H9 (cell line): Measurements from ENCODE around the gene MSH3. TPM values are rescaled to one million over a fixed set of nuclear protein-coding genes. Genes with fewer than 3 reads are reported as not detected.
A peak's percentile ranks its signal among the peaks of the same experiment; 100 is the strongest.

Experiments
- DNase-seq: peaks from one replicate; pipeline ENCODE4 v3.0.0-alpha.2; 2017
- H2AFZ ChIP-seq: one replicate; pipeline ENCODE4 v1.6.1; 2013; ENCODE audit warnings: mild to moderate bottlenecking, low read length, control low read depth, moderate library complexity
- H2AK5ac ChIP-seq: 2 replicates; pipeline ENCODE4 v1.6.1; 2013; ENCODE audit warnings: low read length, control low read depth, mixed read lengths; ENCODE audit not compliant: insufficient read length
- H2BK120ac ChIP-seq: one replicate; pipeline ENCODE4 v1.6.1; 2013; ENCODE audit warnings: low read depth, mild to moderate bottlenecking, low read length, control low read depth, inconsistent platforms; ENCODE audit not compliant: poor library complexity, severe bottlenecking
- H2BK12ac ChIP-seq: 2 replicates; pipeline ENCODE4 v1.6.1; 2013; ENCODE audit warnings: low read length, control low read depth, mixed read lengths, low read depth; ENCODE audit not compliant: insufficient read length
- H2BK15ac ChIP-seq: 2 replicates; pipeline ENCODE4 v1.6.1; 2013; ENCODE audit warnings: low read depth, low read length, control low read depth
- H2BK20ac ChIP-seq: one replicate; pipeline ENCODE4 v1.6.1; 2013; ENCODE audit warnings: low read depth, mild to moderate bottlenecking, low read length, control low read depth, inconsistent platforms; ENCODE audit not compliant: poor library complexity, severe bottlenecking
- H2BK5ac ChIP-seq: 2 replicates; pipeline ENCODE4 v1.6.1; 2013; ENCODE audit warnings: low read length, control low read depth, mixed read lengths; ENCODE audit not compliant: insufficient read length
- H3K14ac ChIP-seq: 2 replicates; pipeline ENCODE4 v1.6.1; 2013; ENCODE audit warnings: low read length, control low read depth; ENCODE audit not compliant: insufficient read depth
- H3K18ac ChIP-seq: 2 replicates; pipeline ENCODE4 v1.6.1; 2013; ENCODE audit warnings: low read depth, mild to moderate bottlenecking, mixed read lengths, low read length, control low read depth; ENCODE audit not compliant: insufficient read length
- H3K23ac ChIP-seq: 2 replicates; pipeline ENCODE4 v1.6.1; 2013; ENCODE audit warnings: low read length, control low read depth, mixed read lengths, low read depth; ENCODE audit not compliant: insufficient read length
- H3K23me2 ChIP-seq: 2 replicates; pipeline ENCODE4 v1.6.1; 2013; ENCODE audit warnings: low read depth, mild to moderate bottlenecking, mixed read lengths, low read length, control low read depth; ENCODE audit not compliant: insufficient read length, poor library complexity, severe bottlenecking
- H3K27ac ChIP-seq: 2 replicates; pipeline ENCODE4 v1.5.1; 2013; ENCODE audit warnings: low read length, control low read depth, mixed read lengths, low read depth; ENCODE audit not compliant: insufficient read length
- H3K27me3 ChIP-seq: 2 replicates; pipeline ENCODE4 v1.6.1; 2013; ENCODE audit warnings: low read length, control low read depth, inconsistent platforms; ENCODE audit not compliant: insufficient read depth
- H3K4ac ChIP-seq: 2 replicates; pipeline ENCODE4 v1.6.1; 2013; ENCODE audit warnings: low read depth, mild to moderate bottlenecking, control low read depth, inconsistent platforms, low read length, moderate library complexity
- H3K4me1 ChIP-seq: 2 replicates; pipeline ENCODE4 v1.6.1; 2013; ENCODE audit warnings: low read length, control low read depth, inconsistent platforms; ENCODE audit not compliant: insufficient read depth
- H3K4me2 ChIP-seq: 2 replicates; pipeline ENCODE4 v1.6.1; 2013; ENCODE audit warnings: low read length, control low read depth, mixed read lengths; ENCODE audit not compliant: insufficient read length, insufficient read depth
- H3K56ac ChIP-seq: 2 replicates; pipeline ENCODE4 v1.6.1; 2013; ENCODE audit warnings: low read depth, mild to moderate bottlenecking, mixed read lengths, low read length, control low read depth; ENCODE audit not compliant: insufficient read length
- H3K79me1 ChIP-seq: 2 replicates; pipeline ENCODE4 v1.6.1; 2013; ENCODE audit warnings: low read depth, mild to moderate bottlenecking, moderate library complexity, low read length, control low read depth, inconsistent platforms; ENCODE audit not compliant: insufficient read depth, poor library complexity, severe bottlenecking
- H3K79me2 ChIP-seq: 2 replicates; pipeline ENCODE4 v1.6.1; 2013; ENCODE audit warnings: low read length, control low read depth, inconsistent platforms; ENCODE audit not compliant: insufficient read depth
- H3K9ac ChIP-seq: 2 replicates; pipeline ENCODE4 v1.6.1; 2013; ENCODE audit warnings: low read length, control low read depth, mixed read lengths; ENCODE audit not compliant: insufficient read length; ENCODE audit errors: extremely low read depth
- H3K9me3 ChIP-seq: one replicate; pipeline ENCODE4 v1.6.1; 2013; ENCODE audit warnings: low read depth, low read length, inconsistent platforms; ENCODE audit not compliant: control insufficient read depth
- H3T11ph ChIP-seq: one replicate; pipeline ENCODE4 v1.6.1; 2013; ENCODE audit warnings: mild to moderate bottlenecking, low read length, control low read depth, inconsistent platforms
- H4K20me1 ChIP-seq: one replicate; pipeline ENCODE4 v1.6.1; 2013; ENCODE audit not compliant: control insufficient read depth, insufficient read length, insufficient read depth
- H4K5ac ChIP-seq: 2 replicates; pipeline ENCODE4 v1.6.1; 2013; ENCODE audit warnings: low read depth, mild to moderate bottlenecking, mixed read lengths, low read length, control low read depth; ENCODE audit not compliant: insufficient read length
- H4K8ac ChIP-seq: replicated peaks from 2 replicates; pipeline ENCODE4 v1.6.1; 2013; ENCODE audit warnings: low read length, control low read depth, mixed read lengths, low read depth; ENCODE audit not compliant: insufficient read length
- H4K91ac ChIP-seq: 2 replicates; pipeline ENCODE4 v1.6.1; 2013; ENCODE audit warnings: low read depth, mild to moderate bottlenecking, moderate library complexity, mixed read lengths, low read length, control low read depth; ENCODE audit not compliant: insufficient read length
- H3K27ac Mint-ChIP-seq, 3 experiments: 2 replicates in 2 of 3; 3 replicates in 1 of 3; pipeline ENCODE4 v1.8.0; 2020 to 2021; ENCODE audit warnings: mixed read lengths in 3 of 3, mild to moderate bottlenecking in 1 of 3, moderate library complexity in 1 of 3
- H3K27me3 Mint-ChIP-seq: 2 replicates; pipeline ENCODE4 v1.8.0; 2021; ENCODE audit warnings: low read depth, mild to moderate bottlenecking, moderate library complexity, mixed read lengths
- H3K36me3 Mint-ChIP-seq, 3 experiments: 2 replicates in 2 of 3; 3 replicates in 1 of 3; pipeline ENCODE4 v1.8.0; 2020 to 2021; ENCODE audit warnings: low read depth in 3 of 3, mixed read lengths in 3 of 3; ENCODE audit not compliant: insufficient read depth in 1 of 3
- H3K4me1 Mint-ChIP-seq, 2 experiments: 2 replicates each; pipeline ENCODE4 v1.8.0; 2020; ENCODE audit warnings: mixed read lengths in 2 of 2
- H3K4me3 Mint-ChIP-seq, 2 experiments: 2 replicates in 1 of 2; 3 replicates in 1 of 2; pipeline ENCODE4 v1.8.0; 2020 to 2021; ENCODE audit warnings: mild to moderate bottlenecking in 2 of 2, mixed read lengths in 2 of 2, moderate library complexity in 1 of 2
- H3K9me3 Mint-ChIP-seq, 2 experiments: 2 replicates in 1 of 2; 3 replicates in 1 of 2; pipeline ENCODE4 v1.8.0; 2020; ENCODE audit warnings: mild to moderate bottlenecking in 2 of 2, mixed read lengths in 2 of 2, moderate library complexity in 1 of 2
- WGBS: extraction: QIAGEN DNeasy Blood & Tissue Kit; methylation state at CpG from one replicate; pipeline ENCODE4 v1.1.7; 2013; ENCODE audit warnings: missing lambda C conversion rate, low lambda C conversion rate, mixed read lengths; ENCODE audit not compliant: insufficient read length; ENCODE audit errors: extremely low coverage; 5-methylcytosine and 5-hydroxymethylcytosine counted together
- total RNA-seq: library from RNA; stranded (reverse); gene quantifications from 2 replicates; pipeline ENCODE4 v1.2.1, GENCODE V29; 2021
- TF ChIP-seq, protein P1 (sequence below): fragments of 200-600 bp; sonication (generic); conservative IDR thresholded peaks from 3 replicates; pipeline ENCODE4 v1.8.0; 2021; ENCODE audit warnings: antibody characterized with exemption, mild to moderate bottlenecking

The MSH3 gene
- total RNA-seq, 1 experiment from 2014 or later, result 17.3 TPM

DNA sequence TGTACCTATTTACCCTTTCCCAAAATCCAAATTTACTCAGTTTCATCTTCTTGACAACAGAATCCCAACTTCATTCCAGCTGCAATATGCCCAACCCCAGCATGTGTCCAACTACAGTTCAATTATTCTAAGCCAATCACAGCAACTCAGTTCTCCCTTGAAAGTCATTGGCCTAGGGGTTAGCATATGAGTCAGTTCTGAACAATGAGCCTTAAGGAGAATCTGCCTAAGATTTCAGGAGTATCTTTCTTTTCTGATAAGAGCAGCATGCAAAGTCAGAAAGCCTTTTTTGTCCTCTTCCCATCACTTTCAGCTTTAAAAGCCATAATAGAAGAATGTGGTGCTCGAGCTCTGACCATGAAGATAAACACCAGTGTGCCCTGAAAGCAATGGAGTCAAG is 261.3 kb downstream of the MSH3 start:
- Mint-ChIP-seq H3K27ac (peak overlapping the region in 1 of 3 experiments; percentile 40; a peak in 1 of 7 replicates), H3K9me3 (peaks cover 4 to 6% of the 10 kb centered on the region in 2 experiments; a peak in 3 of 5 replicates), H3K4me3 (no peak overlapping the region), H3K36me3 (no peaks in the 10 kb centered on the region; a peak in 1 of 7 replicates), H3K27me3 (no peaks in the 10 kb centered on the region), H3K4me1 (peaks cover 20 to 21% of the 10 kb centered on the region in 2 experiments)
- no peak overlapping the region for H3K56ac ChIP-seq
- H3K23ac ChIP-seq, result no peak overlapping the region
- H2BK15ac ChIP-seq, result no peak overlapping the region
- no peak overlapping the region for H3K18ac ChIP-seq
- no peak overlapping the region for H3K9ac ChIP-seq
- H2BK5ac ChIP-seq, result no peak overlapping the region
- no peak overlapping the region for H2BK12ac ChIP-seq
- WGBS, result no CpG with 5 or more reads among the region's 1 CpG
- H4K20me1 ChIP-seq, result no peaks in the 10 kb centered on the region
- H3K4me1 ChIP-seq, result peaks cover 2% of the 10 kb centered on the region; the same call in 1 of the 2 replicates
- H3K4ac ChIP-seq, result no peak overlapping the region
- no peaks in the 10 kb centered on the region for H3K79me1 ChIP-seq
- no peaks in the 10 kb centered on the region for H3K79me2 ChIP-seq
- no peak overlapping the region for H3K27ac ChIP-seq
- H3K27me3 ChIP-seq, result no peaks in the 10 kb centered on the region
- H2AFZ ChIP-seq, result no peak overlapping the region
- no peak overlapping the region for H3K4me2 ChIP-seq
- no peak overlapping the region for H4K8ac ChIP-seq
- TF ChIP-seq, protein P1, sequence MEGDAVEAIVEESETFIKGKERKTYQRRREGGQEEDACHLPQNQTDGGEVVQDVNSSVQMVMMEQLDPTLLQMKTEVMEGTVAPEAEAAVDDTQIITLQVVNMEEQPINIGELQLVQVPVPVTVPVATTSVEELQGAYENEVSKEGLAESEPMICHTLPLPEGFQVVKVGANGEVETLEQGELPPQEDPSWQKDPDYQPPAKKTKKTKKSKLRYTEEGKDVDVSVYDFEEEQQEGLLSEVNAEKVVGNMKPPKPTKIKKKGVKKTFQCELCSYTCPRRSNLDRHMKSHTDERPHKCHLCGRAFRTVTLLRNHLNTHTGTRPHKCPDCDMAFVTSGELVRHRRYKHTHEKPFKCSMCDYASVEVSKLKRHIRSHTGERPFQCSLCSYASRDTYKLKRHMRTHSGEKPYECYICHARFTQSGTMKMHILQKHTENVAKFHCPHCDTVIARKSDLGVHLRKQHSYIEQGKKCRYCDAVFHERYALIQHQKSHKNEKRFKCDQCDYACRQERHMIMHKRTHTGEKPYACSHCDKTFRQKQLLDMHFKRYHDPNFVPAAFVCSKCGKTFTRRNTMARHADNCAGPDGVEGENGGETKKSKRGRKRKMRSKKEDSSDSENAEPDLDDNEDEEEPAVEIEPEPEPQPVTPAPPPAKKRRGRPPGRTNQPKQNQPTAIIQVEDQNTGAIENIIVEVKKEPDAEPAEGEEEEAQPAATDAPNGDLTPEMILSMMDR, result no peak
- H3K23me2 ChIP-seq, result no peaks in the 10 kb centered on the region
- no peaks in the 10 kb centered on the region for H3K9me3 ChIP-seq
- H2AK5ac ChIP-seq, result no peak overlapping the region
- no peak overlapping the region for H4K5ac ChIP-seq
- H2BK120ac ChIP-seq, result no peak overlapping the region
- H2BK20ac ChIP-seq, result no peak overlapping the region
- no peak overlapping the region for H3K14ac ChIP-seq
- no peak for DNase-seq
- H4K91ac ChIP-seq, result no peak overlapping the region
- no peak overlapping the region for H3T11ph ChIP-seq
